GM23248 (cell line): ENCODE measurements around the gene TMEM107.

Experiments used
- EZH2 ChIP-seq: fragments of 200-600 bp; sonication (generic); IDR thresholded peaks from 2 replicates; pipeline ENCODE4 v1.6.1; 2018; ENCODE audit warnings: antibody characterized with exemption, mild to moderate bottlenecking; ENCODE audit not compliant: insufficient read depth, poor library complexity, severe bottlenecking
- EZH2phosphoT487 ChIP-seq: fragments of 200-600 bp; sonication (generic); IDR thresholded peaks from 2 replicates; pipeline ENCODE4 v1.6.1; 2018; ENCODE audit warnings: antibody characterized with exemption, moderate library complexity, mild to moderate bottlenecking, low read depth; ENCODE audit not compliant: insufficient read depth

DNA sequence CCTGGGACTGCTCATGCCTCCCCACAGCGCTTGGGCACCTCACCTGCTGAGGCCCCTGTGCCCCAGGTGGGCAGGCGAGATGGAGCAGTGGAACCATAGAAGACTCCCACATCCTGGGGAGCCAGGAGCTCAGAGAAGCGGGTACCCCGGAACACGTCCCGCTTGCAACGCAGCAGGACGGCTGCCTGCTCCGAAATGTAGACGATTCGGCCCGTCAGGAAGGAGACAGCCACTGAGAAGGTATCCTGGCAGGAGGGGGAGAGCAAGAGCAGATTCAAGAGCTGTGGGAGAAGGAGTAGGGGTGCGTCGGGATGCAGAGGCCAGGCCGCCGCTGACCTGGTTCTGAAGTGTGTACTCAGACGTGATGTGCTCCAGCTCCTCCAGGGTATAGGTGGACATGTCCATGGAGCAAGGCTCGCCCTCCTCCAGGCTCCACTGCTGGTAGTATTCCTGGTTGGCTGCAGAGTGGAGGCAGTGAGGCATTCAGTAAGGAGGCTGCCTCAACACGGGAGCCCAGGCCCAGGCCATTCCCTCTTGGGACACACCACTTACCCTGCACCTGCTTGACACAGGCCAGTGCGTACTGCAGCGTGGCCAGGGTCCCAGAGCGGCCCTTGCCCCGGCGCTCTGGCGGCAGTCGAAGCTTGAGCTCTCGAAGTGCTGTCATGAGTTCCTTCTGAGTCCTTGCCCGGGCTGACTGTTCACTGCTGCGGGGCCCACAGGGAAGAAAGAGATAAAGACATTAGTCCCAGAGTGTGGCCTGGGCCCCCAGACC, 26.6 kb downstream of the TMEM107 start:
- TF ChIP-seq EZH2phosphoT487, result no peak
- no peak for TF ChIP-seq EZH2
